Pancreas (tissue), 10 donors: ENCODE results near the gene CTTNBP2. TPM values are rescaled to one million over a fixed set of nuclear protein-coding genes. Genes with fewer than 3 reads are reported as not detected.

ENCODE experiments used
- ATAC-seq, 4 donors: fragments of 200-7000 bp; cut with Tn5 transposase; one replicate each; pipeline versions ENCODE4 v1.8.0 to v1.9.1; 2020; ENCODE audit warnings: mild to moderate bottlenecking in 4 of 4, moderate library complexity in 4 of 4
- DNase-seq, 6 donors: peaks; one replicate each; pipeline ENCODE4 v3.0.0-alpha.2; 2020
- FAIRE-seq: peaks from 2 replicates; lab custom pipeline; 2012; peaks lifted over from hg19 to GRCh38; lab: Jason Lieb, UNC
- H3K27ac ChIP-seq, 4 donors: fragments of 200-600 bp; sonication (generic); 1 replicate in 3 of 4; 2 replicates in 1 of 4; pipeline versions ENCODE4 v1.5.0 to v1.8.0; 2020
- H3K27me3 ChIP-seq, 4 donors: fragments of 200-600 bp; one replicate each; pipeline ENCODE4 v1.8.0; 2021
- H3K36me3 ChIP-seq, 3 donors: fragments of 200-600 bp; sonication (generic) in 1 of 3; one replicate each; pipeline versions ENCODE4 v1.5.0 to v1.8.0; 2020 to 2021
- H3K4me1 ChIP-seq, 3 donors: fragments of 200-600 bp; one replicate each; pipeline ENCODE4 v1.8.0; 2021
- H3K4me3 ChIP-seq, 4 donors: fragments of 200-600 bp; sonication (generic) in 2 of 4; one replicate each; pipeline versions ENCODE4 v1.5.0 to v1.8.0; 2020 to 2021
- H3K9me3 ChIP-seq, 4 donors: fragments of 200-600 bp; one replicate each; pipeline ENCODE4 v1.8.0; 2021
- WGBS, 2 donors: extraction: QIAGEN DNeasy Blood & Tissue Kit; methylation state at CpG; one replicate each; pipeline ENCODE4 v1.1.7; 2013; 5-methylcytosine and 5-hydroxymethylcytosine counted together
- intact Hi-C, 3 donors: fragments of 100-400 bp; cut with DNase I; formaldehyde crosslinking; loops; one replicate each; pipeline versions ENCODE4 v1.11.1 to v1.14.2; 2022
- polyA plus RNA-seq, 2 donors: library from polyadenylated mRNA; stranded (reverse); fragments of 200-250 nt; gene quantifications; one replicate each; pipeline ENCODE4 v1.2.3, GENCODE V29; 2013
- total RNA-seq, 6 donors: library from RNA; stranded (reverse); fragmentation: NEBNext Ultra II Directional in 4 of 6; extraction: Animal tissue kit (Norgen Biotek cat#: 25700) in 4 of 6; gene quantifications; one replicate each; pipeline versions ENCODE4 v1.2.1 to v1.2.4, GENCODE V29; 2021 to 2023
- TF ChIP-seq, protein P1 (sequence below), 4 donors: fragments of 200-600 bp; sonication (generic) in 3 of 4; IDR thresholded peaks; one replicate each; pipeline versions ENCODE4 v1.5.0 to v1.8.0; 2021; ENCODE audit warnings: antibody characterized with exemption in 4 of 4
- donor health status: healthy with polysubstance abuse.
- donor health status: DM: no; HTN: no; CAD: no; lungs with moderate emphysema.
- donor health status: DM: no; HTN: no; CAD: no.
- donor health status: control.
- donor health status: control.
- donor health status: Bipolar disorder and iron deficiency.
- donor health status: DM: yes; HTN: yes; CAD: no.
- donor health status: DM: no; HTN: no; CAD: no.
- donor health status: DM: no; HTN: no; CAD: no.
- donor health status: DM: yes; HTN: yes; CAD: no.

CTTNBP2 gene
- total and polyA plus RNA-seq, 8 donors: 4.8 to 15.4 (median 10.5) TPM

DNA sequence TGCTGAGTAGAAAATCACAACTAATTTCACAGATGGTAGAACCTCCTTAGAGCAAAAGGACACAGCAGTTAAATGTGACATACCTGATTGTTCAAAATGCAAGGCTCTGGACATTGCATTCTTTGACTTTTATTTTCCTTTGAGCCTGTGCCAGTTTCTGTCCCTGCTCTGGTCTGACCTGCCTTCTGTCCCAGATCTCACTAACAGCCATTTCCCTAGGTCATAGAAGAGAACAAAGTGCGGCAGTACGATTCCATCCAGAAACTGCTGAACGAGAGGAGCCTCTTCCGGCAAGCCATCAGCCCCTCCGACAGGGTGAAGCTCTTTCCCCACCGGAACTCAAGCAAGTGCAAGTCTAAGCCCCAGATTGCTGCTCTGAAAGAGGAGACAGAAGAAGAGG lies 206.6 kb downstream of the CTTNBP2 start:
- WGBS, 2 donors: 77 to 90% methylated on average over 6 of the region's 6 CpGs
- TF ChIP-seq, protein P1, sequence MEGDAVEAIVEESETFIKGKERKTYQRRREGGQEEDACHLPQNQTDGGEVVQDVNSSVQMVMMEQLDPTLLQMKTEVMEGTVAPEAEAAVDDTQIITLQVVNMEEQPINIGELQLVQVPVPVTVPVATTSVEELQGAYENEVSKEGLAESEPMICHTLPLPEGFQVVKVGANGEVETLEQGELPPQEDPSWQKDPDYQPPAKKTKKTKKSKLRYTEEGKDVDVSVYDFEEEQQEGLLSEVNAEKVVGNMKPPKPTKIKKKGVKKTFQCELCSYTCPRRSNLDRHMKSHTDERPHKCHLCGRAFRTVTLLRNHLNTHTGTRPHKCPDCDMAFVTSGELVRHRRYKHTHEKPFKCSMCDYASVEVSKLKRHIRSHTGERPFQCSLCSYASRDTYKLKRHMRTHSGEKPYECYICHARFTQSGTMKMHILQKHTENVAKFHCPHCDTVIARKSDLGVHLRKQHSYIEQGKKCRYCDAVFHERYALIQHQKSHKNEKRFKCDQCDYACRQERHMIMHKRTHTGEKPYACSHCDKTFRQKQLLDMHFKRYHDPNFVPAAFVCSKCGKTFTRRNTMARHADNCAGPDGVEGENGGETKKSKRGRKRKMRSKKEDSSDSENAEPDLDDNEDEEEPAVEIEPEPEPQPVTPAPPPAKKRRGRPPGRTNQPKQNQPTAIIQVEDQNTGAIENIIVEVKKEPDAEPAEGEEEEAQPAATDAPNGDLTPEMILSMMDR (IDR thresholded peaks at IDR 0.05): no peak
- no peaks in the 10 kb centered on the region for H3K27me3 ChIP-seq
- intact Hi-C loops: no loop called here
- H3K27ac ChIP-seq: peak overlapping the region in 1 of 4 donors; percentile 47
- H3K9me3 ChIP-seq: no peaks in the 10 kb centered on the region
- ATAC-seq (no peak), DNase-seq (no peak), FAIRE-seq (no peak)
- H3K4me3 ChIP-seq: no peak overlapping the region
- no peaks in the 10 kb centered on the region for H3K4me1 ChIP-seq
- H3K36me3 ChIP-seq: peaks cover 0 to 7% (median 2%) of the 10 kb centered on the region in 3 donors

DNA sequence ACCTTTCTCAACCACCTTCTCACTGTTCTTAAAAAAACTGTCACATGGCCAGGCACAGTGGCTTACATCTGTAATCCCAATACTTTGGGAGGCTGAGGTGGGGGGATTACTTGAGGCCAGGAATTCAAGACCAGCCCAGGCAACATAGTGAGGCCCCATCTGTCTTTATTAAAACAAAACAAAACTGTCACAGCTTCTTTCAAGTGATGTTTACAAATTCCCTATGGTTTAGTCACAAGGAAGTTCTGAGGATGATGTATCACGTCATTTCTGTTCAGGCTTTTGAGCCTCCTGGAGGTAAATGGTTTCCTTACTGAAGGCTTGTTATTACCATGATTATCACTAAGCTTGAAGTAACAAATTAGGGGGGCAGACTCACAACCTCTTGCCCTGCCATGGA lies 207.2 kb downstream of the CTTNBP2 start:
- FAIRE-seq: no peak
- Histone ChIP-seq H3K27me3 (no peaks in the 10 kb centered on the region), H3K9me3 (no peaks in the 10 kb centered on the region), H3K4me3 (no peak overlapping the region), H3K4me1 (no peaks in the 10 kb centered on the region), H3K27ac (peak overlapping the region in 2 of 4 donors; percentile 40 to 47), H3K36me3 (peaks cover 0 to 7% (median 2%) of the 10 kb centered on the region in 3 donors)
- WGBS, 2 donors: 56% methylated on average over 1 of the region's 1 CpG
- ATAC-seq: peak in 1 of 4 donors; percentile 34
- DNase-seq: no peak
- intact Hi-C loops: no loop called here
- TF ChIP-seq, protein P1 (IDR thresholded peaks at IDR 0.05): no peak

DNA sequence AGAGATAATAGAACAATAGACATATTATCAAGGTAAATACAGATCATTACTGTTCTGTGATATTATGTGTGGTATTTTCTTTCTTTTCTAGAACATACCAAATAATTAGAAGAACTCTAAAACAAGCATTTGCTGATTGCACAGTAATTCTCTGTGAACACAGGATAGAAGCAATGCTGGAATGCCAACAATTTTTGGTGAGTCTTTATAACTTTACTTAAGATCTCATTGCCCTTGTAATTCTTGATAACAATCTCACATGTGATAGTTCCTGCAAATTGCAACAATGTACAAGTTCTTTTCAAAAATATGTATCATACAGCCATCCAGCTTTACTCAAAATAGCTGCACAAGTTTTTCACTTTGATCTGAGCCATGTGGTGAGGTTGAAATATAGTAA lies 207.9 kb downstream of the CTTNBP2 start:
- ATAC-seq: no peak
- no peak for FAIRE-seq
- H3K4me3 ChIP-seq: no peak overlapping the region
- no peaks in the 10 kb centered on the region for H3K27me3 ChIP-seq
- intact Hi-C loops: no loop called here
- H3K4me1 ChIP-seq: no peaks in the 10 kb centered on the region
- TF ChIP-seq, protein P1 (IDR thresholded peaks at IDR 0.05): no peak
- DNase-seq: no peak
- no peak overlapping the region for H3K27ac ChIP-seq
- H3K9me3 ChIP-seq: no peaks in the 10 kb centered on the region
- H3K36me3 ChIP-seq: peaks cover 0 to 7% (median 2%) of the 10 kb centered on the region in 3 donors

- Histone ChIP-seq H3K36me3 (peaks cover 0 to 14% (median 2%) of the 10 kb centered on the region in 3 donors), H3K27ac (no peak overlapping the region), H3K4me3 (no peak overlapping the region), H3K27me3 (no peaks in the 10 kb centered on the region), H3K9me3 (no peaks in the 10 kb centered on the region), H3K4me1 (no peaks in the 10 kb centered on the region)
- intact Hi-C loops: no loop called here
- ATAC-seq: no peak
- no peak for FAIRE-seq
- WGBS, 2 donors: 67 to 69% methylated on average over 3 of the region's 3 CpGs
- DNase-seq: no peak
- TF ChIP-seq, protein P1 (IDR thresholded peaks at IDR 0.05): no peak
Measured at GRCh38 chr7:117664047-117664446, 209.2 kb downstream of the CTTNBP2 start.

DNA sequence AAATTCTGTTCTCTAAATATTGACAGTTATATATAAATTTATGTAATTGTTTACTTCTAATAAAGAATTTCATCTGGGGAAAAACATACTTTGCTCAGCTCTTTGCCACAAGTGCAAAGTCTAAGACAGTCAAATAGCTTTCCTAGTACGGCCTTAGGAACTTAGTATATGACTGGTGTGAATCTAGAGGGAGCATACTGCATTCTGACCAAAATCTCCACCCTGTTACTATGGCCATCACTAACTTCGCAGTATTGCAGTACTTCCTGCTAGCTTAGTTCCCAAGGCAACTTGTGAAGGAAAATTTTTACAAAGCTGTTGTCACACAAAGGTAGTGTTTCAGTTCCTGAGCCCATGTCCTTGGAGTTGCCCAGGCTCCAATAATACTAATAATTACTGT lies 211.9 kb downstream of the CTTNBP2 start:
- Histone ChIP-seq H3K4me3 (no peak overlapping the region), H3K36me3 (peaks cover 0 to 15% (median 2%) of the 10 kb centered on the region in 3 donors), H3K27ac (no peak overlapping the region), H3K27me3 (no peaks in the 10 kb centered on the region), H3K4me1 (no peaks in the 10 kb centered on the region), H3K9me3 (no peaks in the 10 kb centered on the region)
- DNase-seq: no peak
- peak in 1 of 4 donors; percentile 12 for ATAC-seq
- 62 to 83% methylated on average over 2 of the region's 2 CpGs for WGBS, 2 donors
- FAIRE-seq: no peak
- TF ChIP-seq, protein P1 (IDR thresholded peaks at IDR 0.05): no peak
- intact Hi-C loops: no loop called here
